Measurements from ENCODE around the gene DNM2.

Gene DNM2

DNA sequence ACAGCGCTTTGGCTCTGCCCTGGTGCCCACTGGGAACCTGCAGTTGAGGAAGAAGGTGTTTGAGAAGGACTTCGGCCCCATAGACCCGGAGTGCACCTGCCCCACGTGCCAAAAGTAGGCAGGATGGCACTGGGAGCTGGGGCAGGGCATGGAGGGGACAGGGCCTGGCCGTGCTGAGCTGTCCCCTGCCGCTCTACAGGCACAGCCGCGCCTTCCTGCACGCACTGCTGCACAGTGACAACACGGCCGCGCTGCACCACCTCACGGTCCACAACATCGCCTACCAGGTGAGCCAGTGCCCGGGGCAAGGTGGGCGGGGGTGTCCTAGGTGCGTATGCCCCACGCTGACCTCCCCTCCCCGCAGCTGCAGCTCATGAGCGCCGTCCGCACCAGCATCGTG is 5.1 kb upstream of the DNM2 start:
- no peak overlapping the region for H3K27ac ChIP-seq (ENCODE audit: extremely low read depth, low read depth, low read length)
- H3K9me3 ChIP-seq (ENCODE audit: control insufficient read depth, insufficient read depth, low read depth, low read length), result no peaks in the 10 kb centered on the region
- TF ChIP-seq, protein P1, sequence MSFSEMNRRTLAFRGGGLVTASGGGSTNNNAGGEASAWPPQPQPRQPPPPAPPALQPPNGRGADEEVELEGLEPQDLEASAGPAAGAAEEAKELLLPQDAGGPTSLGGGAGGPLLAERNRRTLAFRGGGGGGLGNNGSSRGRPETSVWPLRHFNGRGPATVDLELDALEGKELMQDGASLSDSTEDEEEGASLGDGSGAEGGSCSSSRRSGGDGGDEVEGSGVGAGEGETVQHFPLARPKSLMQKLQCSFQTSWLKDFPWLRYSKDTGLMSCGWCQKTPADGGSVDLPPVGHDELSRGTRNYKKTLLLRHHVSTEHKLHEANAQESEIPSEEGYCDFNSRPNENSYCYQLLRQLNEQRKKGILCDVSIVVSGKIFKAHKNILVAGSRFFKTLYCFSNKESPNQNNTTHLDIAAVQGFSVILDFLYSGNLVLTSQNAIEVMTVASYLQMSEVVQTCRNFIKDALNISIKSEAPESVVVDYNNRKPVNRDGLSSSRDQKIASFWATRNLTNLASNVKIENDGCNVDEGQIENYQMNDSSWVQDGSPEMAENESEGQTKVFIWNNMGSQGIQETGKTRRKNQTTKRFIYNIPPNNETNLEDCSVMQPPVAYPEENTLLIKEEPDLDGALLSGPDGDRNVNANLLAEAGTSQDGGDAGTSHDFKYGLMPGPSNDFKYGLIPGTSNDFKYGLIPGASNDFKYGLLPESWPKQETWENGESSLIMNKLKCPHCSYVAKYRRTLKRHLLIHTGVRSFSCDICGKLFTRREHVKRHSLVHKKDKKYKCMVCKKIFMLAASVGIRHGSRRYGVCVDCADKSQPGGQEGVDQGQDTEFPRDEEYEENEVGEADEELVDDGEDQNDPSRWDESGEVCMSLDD (tag by site-specific recombination; IDR thresholded peaks at IDR 0.05), result no peak
- TF ChIP-seq, protein P2, sequence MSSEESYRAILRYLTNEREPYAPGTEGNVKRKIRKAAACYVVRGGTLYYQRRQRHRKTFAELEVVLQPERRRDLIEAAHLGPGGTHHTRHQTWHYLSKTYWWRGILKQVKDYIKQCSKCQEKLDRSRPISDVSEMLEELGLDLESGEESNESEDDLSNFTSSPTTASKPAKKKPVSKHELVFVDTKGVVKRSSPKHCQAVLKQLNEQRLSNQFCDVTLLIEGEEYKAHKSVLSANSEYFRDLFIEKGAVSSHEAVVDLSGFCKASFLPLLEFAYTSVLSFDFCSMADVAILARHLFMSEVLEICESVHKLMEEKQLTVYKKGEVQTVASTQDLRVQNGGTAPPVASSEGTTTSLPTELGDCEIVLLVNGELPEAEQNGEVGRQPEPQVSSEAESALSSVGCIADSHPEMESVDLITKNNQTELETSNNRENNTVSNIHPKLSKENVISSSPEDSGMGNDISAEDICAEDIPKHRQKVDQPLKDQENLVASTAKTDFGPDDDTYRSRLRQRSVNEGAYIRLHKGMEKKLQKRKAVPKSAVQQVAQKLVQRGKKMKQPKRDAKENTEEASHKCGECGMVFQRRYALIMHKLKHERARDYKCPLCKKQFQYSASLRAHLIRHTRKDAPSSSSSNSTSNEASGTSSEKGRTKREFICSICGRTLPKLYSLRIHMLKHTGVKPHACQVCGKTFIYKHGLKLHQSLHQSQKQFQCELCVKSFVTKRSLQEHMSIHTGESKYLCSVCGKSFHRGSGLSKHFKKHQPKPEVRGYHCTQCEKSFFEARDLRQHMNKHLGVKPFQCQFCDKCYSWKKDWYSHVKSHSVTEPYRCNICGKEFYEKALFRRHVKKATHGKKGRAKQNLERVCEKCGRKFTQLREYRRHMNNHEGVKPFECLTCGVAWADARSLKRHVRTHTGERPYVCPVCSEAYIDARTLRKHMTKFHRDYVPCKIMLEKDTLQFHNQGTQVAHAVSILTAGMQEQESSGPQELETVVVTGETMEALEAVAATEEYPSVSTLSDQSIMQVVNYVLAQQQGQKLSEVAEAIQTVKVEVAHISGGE (tag by site-specific recombination; conservative IDR thresholded peaks at IDR 0.05; ENCODE audit: low read depth), result no peak
- no peak for TF ChIP-seq ZNF610 (tag by site-specific recombination; IDR thresholded peaks at IDR 0.05; ENCODE audit: borderline replicate concordance)
- TF ChIP-seq ZNF530 (tag by site-specific recombination; IDR thresholded peaks at IDR 0.05; ENCODE audit: low read depth), result no peak
- TF ChIP-seq, protein P3, sequence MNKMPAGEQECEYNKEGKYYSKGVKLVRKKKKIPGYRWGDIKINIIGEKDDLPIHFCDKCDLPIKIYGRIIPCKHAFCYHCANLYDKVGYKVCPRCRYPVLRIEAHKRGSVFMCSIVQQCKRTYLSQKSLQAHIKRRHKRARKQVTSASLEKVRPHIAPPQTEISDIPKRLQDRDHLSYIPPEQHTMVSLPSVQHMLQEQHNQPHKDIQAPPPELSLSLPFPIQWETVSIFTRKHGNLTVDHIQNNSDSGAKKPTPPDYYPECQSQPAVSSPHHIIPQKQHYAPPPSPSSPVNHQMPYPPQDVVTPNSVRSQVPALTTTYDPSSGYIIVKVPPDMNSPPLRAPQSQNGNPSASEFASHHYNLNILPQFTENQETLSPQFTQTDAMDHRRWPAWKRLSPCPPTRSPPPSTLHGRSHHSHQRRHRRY (tag by site-specific recombination; IDR thresholded peaks at IDR 0.05), result no peak
- TF ChIP-seq ZNF174 (tag by site-specific recombination; IDR thresholded peaks at IDR 0.05), result no peak
- TF ChIP-seq ZSCAN30 (tag by site-specific recombination; IDR thresholded peaks at IDR 0.05), result no peak
- TF ChIP-seq ZNF433 (tag by site-specific recombination; IDR thresholded peaks at IDR 0.05; ENCODE audit: low read depth), result no peak
- TF ChIP-seq ZNF184 (tag by site-specific recombination; IDR thresholded peaks at IDR 0.05), result no peak
- TF ChIP-seq ZNF560 (tag by site-specific recombination; IDR thresholded peaks at IDR 0.05; ENCODE audit: borderline replicate concordance), result no peak
- TF ChIP-seq ZNF133 (tag by site-specific recombination; IDR thresholded peaks at IDR 0.05), result no peak
- no peak for TF ChIP-seq ZNF121 (tag by site-specific recombination; IDR thresholded peaks at IDR 0.05)
- no peak for TF ChIP-seq ZBTB7A (tag by site-specific recombination; IDR thresholded peaks at IDR 0.05; ENCODE audit: low read depth)
- no peak for TF ChIP-seq ZNF529 (tag by site-specific recombination; IDR thresholded peaks at IDR 0.05; ENCODE audit: insufficient replicate concordance)
- TF ChIP-seq, protein P4, sequence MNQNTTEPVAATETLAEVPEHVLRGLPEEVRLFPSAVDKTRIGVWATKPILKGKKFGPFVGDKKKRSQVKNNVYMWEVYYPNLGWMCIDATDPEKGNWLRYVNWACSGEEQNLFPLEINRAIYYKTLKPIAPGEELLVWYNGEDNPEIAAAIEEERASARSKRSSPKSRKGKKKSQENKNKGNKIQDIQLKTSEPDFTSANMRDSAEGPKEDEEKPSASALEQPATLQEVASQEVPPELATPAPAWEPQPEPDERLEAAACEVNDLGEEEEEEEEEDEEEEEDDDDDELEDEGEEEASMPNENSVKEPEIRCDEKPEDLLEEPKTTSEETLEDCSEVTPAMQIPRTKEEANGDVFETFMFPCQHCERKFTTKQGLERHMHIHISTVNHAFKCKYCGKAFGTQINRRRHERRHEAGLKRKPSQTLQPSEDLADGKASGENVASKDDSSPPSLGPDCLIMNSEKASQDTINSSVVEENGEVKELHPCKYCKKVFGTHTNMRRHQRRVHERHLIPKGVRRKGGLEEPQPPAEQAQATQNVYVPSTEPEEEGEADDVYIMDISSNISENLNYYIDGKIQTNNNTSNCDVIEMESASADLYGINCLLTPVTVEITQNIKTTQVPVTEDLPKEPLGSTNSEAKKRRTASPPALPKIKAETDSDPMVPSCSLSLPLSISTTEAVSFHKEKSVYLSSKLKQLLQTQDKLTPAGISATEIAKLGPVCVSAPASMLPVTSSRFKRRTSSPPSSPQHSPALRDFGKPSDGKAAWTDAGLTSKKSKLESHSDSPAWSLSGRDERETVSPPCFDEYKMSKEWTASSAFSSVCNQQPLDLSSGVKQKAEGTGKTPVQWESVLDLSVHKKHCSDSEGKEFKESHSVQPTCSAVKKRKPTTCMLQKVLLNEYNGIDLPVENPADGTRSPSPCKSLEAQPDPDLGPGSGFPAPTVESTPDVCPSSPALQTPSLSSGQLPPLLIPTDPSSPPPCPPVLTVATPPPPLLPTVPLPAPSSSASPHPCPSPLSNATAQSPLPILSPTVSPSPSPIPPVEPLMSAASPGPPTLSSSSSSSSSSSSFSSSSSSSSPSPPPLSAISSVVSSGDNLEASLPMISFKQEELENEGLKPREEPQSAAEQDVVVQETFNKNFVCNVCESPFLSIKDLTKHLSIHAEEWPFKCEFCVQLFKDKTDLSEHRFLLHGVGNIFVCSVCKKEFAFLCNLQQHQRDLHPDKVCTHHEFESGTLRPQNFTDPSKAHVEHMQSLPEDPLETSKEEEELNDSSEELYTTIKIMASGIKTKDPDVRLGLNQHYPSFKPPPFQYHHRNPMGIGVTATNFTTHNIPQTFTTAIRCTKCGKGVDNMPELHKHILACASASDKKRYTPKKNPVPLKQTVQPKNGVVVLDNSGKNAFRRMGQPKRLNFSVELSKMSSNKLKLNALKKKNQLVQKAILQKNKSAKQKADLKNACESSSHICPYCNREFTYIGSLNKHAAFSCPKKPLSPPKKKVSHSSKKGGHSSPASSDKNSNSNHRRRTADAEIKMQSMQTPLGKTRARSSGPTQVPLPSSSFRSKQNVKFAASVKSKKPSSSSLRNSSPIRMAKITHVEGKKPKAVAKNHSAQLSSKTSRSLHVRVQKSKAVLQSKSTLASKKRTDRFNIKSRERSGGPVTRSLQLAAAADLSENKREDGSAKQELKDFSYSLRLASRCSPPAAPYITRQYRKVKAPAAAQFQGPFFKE (tag by site-specific recombination; IDR thresholded peaks at IDR 0.05; ENCODE audit: borderline replicate concordance), result no peak
- TF ChIP-seq, protein P5, sequence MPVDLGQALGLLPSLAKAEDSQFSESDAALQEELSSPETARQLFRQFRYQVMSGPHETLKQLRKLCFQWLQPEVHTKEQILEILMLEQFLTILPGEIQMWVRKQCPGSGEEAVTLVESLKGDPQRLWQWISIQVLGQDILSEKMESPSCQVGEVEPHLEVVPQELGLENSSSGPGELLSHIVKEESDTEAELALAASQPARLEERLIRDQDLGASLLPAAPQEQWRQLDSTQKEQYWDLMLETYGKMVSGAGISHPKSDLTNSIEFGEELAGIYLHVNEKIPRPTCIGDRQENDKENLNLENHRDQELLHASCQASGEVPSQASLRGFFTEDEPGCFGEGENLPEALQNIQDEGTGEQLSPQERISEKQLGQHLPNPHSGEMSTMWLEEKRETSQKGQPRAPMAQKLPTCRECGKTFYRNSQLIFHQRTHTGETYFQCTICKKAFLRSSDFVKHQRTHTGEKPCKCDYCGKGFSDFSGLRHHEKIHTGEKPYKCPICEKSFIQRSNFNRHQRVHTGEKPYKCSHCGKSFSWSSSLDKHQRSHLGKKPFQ (tag by site-specific recombination; IDR thresholded peaks at IDR 0.05), result no peak
- no peak for TF ChIP-seq SALL2 (tag by site-specific recombination; IDR thresholded peaks at IDR 0.05; ENCODE audit: borderline replicate concordance)
- ChIA-PET CTCF (no interaction called here), POLR2A (interaction anchor here (0.7 kb wide), 1 partner anchor 237 kb away, joined by 3 read pairs; no protein-coding TSS in a partner anchor)
- H3K36me3 ChIP-seq (ENCODE audit: control insufficient read depth in 2 of 2, insufficient read depth in 1 of 2, low read length in 2 of 2), result peaks cover 0 to 37% of the 10 kb centered on the region in 2 experiments; a peak in 2 of 3 replicates
- no peak overlapping the region for H3K4me3 ChIP-seq (ENCODE audit: low read depth, low read length)
- no peaks in the 10 kb centered on the region for H3K4me1 ChIP-seq (ENCODE audit: control insufficient read depth, insufficient read depth, low read length)
